Activated CD4-positive, alpha-beta memory T cell treated with anti-CD3 and anti-CD28 coated beads, Interleukin-2, amount 10 ng/mL, durations not matched to agents 7 days and 5 days (primary cell): ENCODE data around the gene KCMF1. TPM values are rescaled to one million over a fixed set of nuclear protein-coding genes. Genes with fewer than 3 reads are reported as not detected.
A peak's percentile ranks its signal among the peaks of the same experiment; 100 is the strongest.

ENCODE experiments used
- CTCF ChIA-PET: fragments of 350-600 bp; sonication (Branson Sonifier 250); formaldehyde crosslinking; loops from one replicate; lab custom pipeline; 2021; ENCODE audit warnings: antibody characterized with exemption, inconsistent platforms; lab: Charles Lee
- POLR2A ChIA-PET: fragments of 350-600 bp; sonication (Branson Sonifier 250); formaldehyde crosslinking; loops from one replicate; lab custom pipeline; 2021; ENCODE audit warnings: antibody characterized with exemption; lab: Charles Lee
- DNase-seq: peaks from one replicate; pipeline ENCODE4 v3.0.0-alpha.2; 2020
- H3K27ac Mint-ChIP-seq: one replicate; pipeline ENCODE4 v1.8.0; 2021; ENCODE audit warnings: mild to moderate bottlenecking, mixed read lengths
- H3K27me3 Mint-ChIP-seq: one replicate; pipeline ENCODE4 v1.8.0; 2021; ENCODE audit warnings: mixed read lengths
- H3K36me3 Mint-ChIP-seq: one replicate; pipeline ENCODE4 v1.8.0; 2021; ENCODE audit warnings: low read depth, mixed read lengths
- H3K4me1 Mint-ChIP-seq: one replicate; pipeline ENCODE4 v1.8.0; 2021; ENCODE audit warnings: mixed read lengths
- H3K4me3 Mint-ChIP-seq: one replicate; pipeline ENCODE4 v1.8.0; 2021; ENCODE audit warnings: mild to moderate bottlenecking, mixed read lengths
- H3K9me3 Mint-ChIP-seq: one replicate; pipeline ENCODE4 v1.8.0; 2021; ENCODE audit warnings: mixed read lengths
- total RNA-seq, 2 experiments: library from RNA; stranded (reverse); gene quantifications; one replicate each; pipeline ENCODE4 v1.2.3, GENCODE V29; 2021

KCMF1 gene
- 10 to 100 TPM; 87.0 to 92.9 TPM for total RNA-seq

GRCh38 chr2:84970868-84971509 is at the start of gene KCMF1:
Gene KCMF1, plus strand, starts transcription at chr2:84971161. Its CDS starts 291 bp downstream, at chr2:84971452.
- Mint-ChIP-seq H3K4me1 (peaks cover 47% of the 10 kb centered on the region), H3K27ac (peak within 1 kb of the TSS; percentile 100), H3K36me3 (peaks cover 49% of the 10 kb centered on the region), H3K4me3 (peak within 1 kb of the TSS; percentile 96), H3K9me3 (no peaks in the 10 kb centered on the region), H3K27me3 (no peaks in the 10 kb centered on the region)
- ChIA-PET POLR2A (interaction anchor here (0.9 to 7.7 kb wide), 17 partner anchors 8 to 383 kb away, joined by 3 to 351 read pairs (median 8); partner anchors contain the start of genes ELMOD3, RETSAT, TGOLN2 and TMSB10), CTCF (interaction anchor here (0.6 to 2.7 kb wide), 2 partner anchors 31 to 45 kb away, joined by 3 to 21 read pairs; no protein-coding TSS in a partner anchor)
- peak; percentile 76 for DNase-seq

DNA sequence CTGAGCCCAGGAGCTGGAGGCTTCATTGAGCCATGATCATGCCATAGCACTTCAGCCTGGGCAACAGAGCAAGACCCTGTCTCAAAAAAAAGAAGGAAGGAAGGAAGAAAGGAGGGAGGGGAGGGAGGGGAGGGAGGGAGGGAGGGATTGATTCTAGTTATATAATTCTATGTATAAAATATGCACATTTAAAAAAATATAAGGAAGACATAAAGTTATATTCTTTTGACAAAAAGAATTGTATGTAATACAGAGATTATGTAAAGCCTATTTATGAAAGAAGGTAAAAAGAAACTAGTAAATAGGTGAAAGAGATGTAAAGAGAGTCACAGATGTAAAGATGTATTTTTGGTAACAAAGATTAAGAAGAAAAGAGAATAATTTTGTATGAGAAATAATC is 48.0 kb upstream of the KCMF1 start:
- Mint-ChIP-seq H3K27ac (peak overlapping the region; percentile 33), H3K4me1 (peaks cover 57% of the 10 kb centered on the region), H3K36me3 (peaks cover 8% of the 10 kb centered on the region), H3K9me3 (no peaks in the 10 kb centered on the region), H3K4me3 (no peak overlapping the region), H3K27me3 (no peaks in the 10 kb centered on the region)
- POLR2A ChIA-PET, result interaction anchor here (1.7 to 9.3 kb wide), 3 partner anchors 10 to 16 kb away, joined by 5 to 210 read pairs (median 90); partner anchors contain the start of gene TMSB10
- no peak for DNase-seq
- CTCF ChIA-PET, result interaction anchor here (0.9 to 4.5 kb wide), 2 partner anchors 17 to 42 kb away, joined by 4 to 98 read pairs; partner anchors contain the start of gene TRABD2A

DNA sequence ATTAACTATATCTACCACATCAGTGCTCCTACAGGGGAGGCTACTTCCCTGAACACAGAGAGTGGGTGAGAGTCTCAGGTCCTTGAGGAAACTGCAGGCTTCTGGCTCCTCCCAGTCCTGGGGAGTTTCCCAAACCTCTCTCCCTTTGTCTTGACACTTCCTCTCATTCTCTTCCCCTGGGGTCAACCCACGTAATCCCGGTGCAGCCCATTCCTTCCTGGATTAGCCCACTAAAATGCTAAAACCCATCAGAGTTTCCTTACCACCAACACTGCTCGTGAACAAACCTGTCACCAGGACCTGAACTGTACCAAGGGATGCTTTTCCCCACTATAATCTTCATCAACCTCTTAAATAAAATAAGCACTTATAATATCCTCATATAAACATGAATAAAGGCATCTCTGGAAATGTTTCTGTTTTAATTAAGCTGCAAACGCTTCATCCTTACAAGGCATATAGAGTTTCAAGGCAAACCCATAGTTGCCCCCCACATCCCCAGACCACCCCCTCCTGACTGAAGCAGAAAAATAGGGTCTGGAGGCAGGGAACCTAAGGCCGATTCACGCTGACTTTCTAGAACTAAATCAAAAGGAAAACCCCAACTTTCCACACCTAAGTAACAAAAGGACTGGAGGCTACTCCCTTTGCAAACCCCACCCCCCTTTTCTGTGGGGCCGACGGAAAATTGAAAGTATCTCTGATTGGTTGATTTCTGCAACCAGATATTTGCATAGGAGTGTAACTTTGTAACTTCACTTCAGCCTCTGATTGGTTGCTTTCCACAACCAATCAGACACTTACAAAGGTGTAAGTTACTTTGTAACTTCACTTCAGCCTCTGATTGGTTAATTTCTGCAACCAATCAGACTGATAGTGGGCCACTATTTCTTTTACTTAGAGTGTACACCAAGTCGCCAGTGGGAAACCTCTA is 46.5 kb upstream of the KCMF1 start:
- peak; percentile 85 for DNase-seq
- peak overlapping the region; percentile 82 for H3K4me3 Mint-ChIP-seq
- H3K4me1 Mint-ChIP-seq, result peaks cover 47% of the 10 kb centered on the region
- POLR2A ChIA-PET, result interaction anchor here (1.5 to 9.3 kb wide), 13 partner anchors 12 to 465 kb away, joined by 5 to 210 read pairs (median 12); partner anchors contain the start of genes KCMF1, SUCLG1, TGOLN2 and TMSB10
- peak overlapping the region; percentile 78 for H3K27ac Mint-ChIP-seq
- H3K27me3 Mint-ChIP-seq, result no peaks in the 10 kb centered on the region
- peaks cover 6% of the 10 kb centered on the region for H3K36me3 Mint-ChIP-seq
- CTCF ChIA-PET, result interaction anchor here (0.6 to 4.5 kb wide), 29 partner anchors 7 to 465 kb away, joined by 3 to 105 read pairs (median 14); partner anchors contain the start of genes KCMF1, SUCLG1, TMSB10 and TRABD2A
- no peaks in the 10 kb centered on the region for H3K9me3 Mint-ChIP-seq

GRCh38 chr2:84925336-84925723 is 45.6 kb upstream of the KCMF1 start:
- no peak for DNase-seq
- CTCF ChIA-PET, result interaction anchor here (0.6 to 4.5 kb wide), 63 partner anchors 8 to 466 kb away, joined by 3 to 105 read pairs (median 8); partner anchors contain the start of genes DNAH6, KCMF1, SUCLG1 and TMSB10
- POLR2A ChIA-PET, result interaction anchor here (0.7 to 9.3 kb wide), 25 partner anchors 14 to 1270 kb away, joined by 3 to 210 read pairs (median 8); partner anchors contain the start of genes IMMT, KCMF1, SUCLG1 and TGOLN2
- peaks cover 43% of the 10 kb centered on the region for H3K4me1 Mint-ChIP-seq
- no peaks in the 10 kb centered on the region for H3K27me3 Mint-ChIP-seq
- H3K4me3 Mint-ChIP-seq, result peak overlapping the region; percentile 82
- H3K9me3 Mint-ChIP-seq, result no peaks in the 10 kb centered on the region
- H3K36me3 Mint-ChIP-seq, result peaks cover 5% of the 10 kb centered on the region
- H3K27ac Mint-ChIP-seq, result peak overlapping the region; percentile 78

DNA sequence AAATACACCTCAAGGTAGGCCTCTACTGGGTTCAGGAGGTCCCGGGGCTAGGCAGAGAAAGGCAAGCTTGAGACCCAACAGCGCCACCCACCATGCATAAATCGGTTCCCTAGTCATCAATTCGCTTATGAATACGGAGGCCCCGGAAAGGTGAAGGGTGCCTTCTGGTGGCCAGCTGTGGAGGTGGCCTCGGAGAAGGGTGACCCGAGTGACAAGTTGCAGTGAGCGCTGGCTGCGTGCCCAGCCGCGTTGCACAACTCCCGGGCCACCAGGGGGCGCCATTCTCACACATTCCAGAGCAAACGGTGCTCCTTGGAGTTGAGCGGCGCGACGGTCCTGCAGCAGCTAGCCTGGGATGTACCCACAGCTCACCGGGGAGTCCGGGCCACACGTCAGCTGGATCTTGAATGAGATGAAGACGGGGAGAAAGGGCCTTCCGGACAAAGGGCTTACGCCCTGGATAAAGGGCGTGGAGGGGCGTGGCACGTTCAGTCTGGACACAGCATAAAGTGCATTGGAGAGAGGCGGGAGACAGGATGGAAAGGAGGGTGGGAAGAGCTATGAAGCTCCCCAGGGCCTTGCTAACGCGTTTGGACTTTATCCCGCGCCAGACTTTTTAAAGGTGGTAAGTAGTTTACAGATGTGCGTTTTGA is 45.1 kb upstream of the KCMF1 start:
- Mint-ChIP-seq H3K27me3 (no peaks in the 10 kb centered on the region), H3K4me1 (peaks cover 43% of the 10 kb centered on the region), H3K27ac (peak overlapping the region; percentile 78), H3K9me3 (no peaks in the 10 kb centered on the region), H3K36me3 (peaks cover 5% of the 10 kb centered on the region), H3K4me3 (peak overlapping the region; percentile 82)
- DNase-seq, result peak; percentile 99
- CTCF ChIA-PET, result interaction anchor here (0.5 to 4.5 kb wide), 77 partner anchors 8 to 624 kb away, joined by 3 to 105 read pairs (median 5); partner anchors contain the start of genes DNAH6, KCMF1, SUCLG1 and TMSB10
- POLR2A ChIA-PET, result interaction anchor here (0.6 to 9.3 kb wide), 30 partner anchors 13 to 1270 kb away, joined by 3 to 210 read pairs (median 6); partner anchors contain the start of genes IMMT, KCMF1, SUCLG1 and TGOLN2

GRCh38 chr2:84927275-84927627 is 43.7 kb upstream of the KCMF1 start:
- Mint-ChIP-seq H3K4me3 (peak overlapping the region; percentile 82), H3K27me3 (no peaks in the 10 kb centered on the region), H3K27ac (peak overlapping the region; percentile 78), H3K36me3 (peaks cover 11% of the 10 kb centered on the region), H3K9me3 (peaks cover under 1% of the 10 kb centered on the region), H3K4me1 (peaks cover 52% of the 10 kb centered on the region)
- ChIA-PET CTCF (interaction anchor here (2.4 kb wide), 6 partner anchors 10 to 76 kb away, joined by 14 to 93 read pairs (median 21); no protein-coding TSS in a partner anchor), POLR2A (interaction anchor here (2.4 to 9.3 kb wide), 4 partner anchors 12 to 145 kb away, joined by 14 to 210 read pairs (median 80); partner anchors contain the start of genes KCMF1 and TMSB10)
- DNase-seq, result no peak

- ChIA-PET CTCF (interaction anchor here (1.2 to 2.1 kb wide), 2 partner anchors 25 to 87 kb away, joined by 3 to 6 read pairs; no protein-coding TSS in a partner anchor), POLR2A (interaction anchor here (1.1 to 2.5 kb wide), 4 partner anchors 9 to 38 kb away, joined by 5 to 15 read pairs (median 8); no protein-coding TSS in a partner anchor)
- no peak for DNase-seq
- peaks cover 2% of the 10 kb centered on the region for H3K9me3 Mint-ChIP-seq
- H3K27me3 Mint-ChIP-seq, result no peaks in the 10 kb centered on the region
- no peak overlapping the region for H3K4me3 Mint-ChIP-seq
- H3K4me1 Mint-ChIP-seq, result peaks cover 37% of the 10 kb centered on the region
- no peak overlapping the region for H3K27ac Mint-ChIP-seq
- peaks cover 12% of the 10 kb centered on the region for H3K36me3 Mint-ChIP-seq
Measured at GRCh38 chr2:84931384-84931821, 39.6 kb upstream of the KCMF1 start.

- DNase-seq, result peak; percentile 59
- Mint-ChIP-seq H3K9me3 (no peaks in the 10 kb centered on the region), H3K4me1 (peaks cover 48% of the 10 kb centered on the region), H3K27me3 (no peaks in the 10 kb centered on the region), H3K4me3 (peak overlapping the region; percentile 72), H3K36me3 (peaks cover 5% of the 10 kb centered on the region), H3K27ac (peak overlapping the region; percentile 98)
- CTCF ChIA-PET, result interaction anchor here (0.7 to 5.6 kb wide), 6 partner anchors 10 to 56 kb away, joined by 3 to 93 read pairs (median 6); no protein-coding TSS in a partner anchor
- POLR2A ChIA-PET, result interaction anchor here (0.7 to 12.0 kb wide), 21 partner anchors 8 to 389 kb away, joined by 3 to 351 read pairs (median 9); partner anchors contain the start of genes KCMF1, TGOLN2, TMSB10 and TRABD2A
Measured at GRCh38 chr2:84938194-84938879, 32.6 kb upstream of the KCMF1 start.

- Mint-ChIP-seq H3K27me3 (no peaks in the 10 kb centered on the region), H3K36me3 (peaks cover 12% of the 10 kb centered on the region), H3K4me1 (peaks cover 53% of the 10 kb centered on the region), H3K27ac (peak overlapping the region; percentile 98), H3K9me3 (no peaks in the 10 kb centered on the region), H3K4me3 (peak overlapping the region; percentile 72)
- peak; percentile 87 for DNase-seq
- POLR2A ChIA-PET, result interaction anchor here (0.6 to 12.0 kb wide), 31 partner anchors 9 to 628 kb away, joined by 3 to 351 read pairs (median 6); partner anchors contain the start of genes KCMF1, MAT2A, TGOLN2 and TMSB10
- CTCF ChIA-PET, result interaction anchor here (0.6 to 5.6 kb wide), 13 partner anchors 11 to 361 kb away, joined by 3 to 93 read pairs (median 4); partner anchors contain the start of gene KCMF1
Measured at GRCh38 chr2:84939426-84940087, 31.4 kb upstream of the KCMF1 start.

- ChIA-PET CTCF (interaction anchor here (0.6 to 5.6 kb wide), 13 partner anchors 11 to 360 kb away, joined by 3 to 93 read pairs (median 4); partner anchors contain the start of gene KCMF1), POLR2A (interaction anchor here (0.6 to 12.0 kb wide), 30 partner anchors 9 to 628 kb away, joined by 3 to 351 read pairs (median 6); partner anchors contain the start of genes KCMF1, MAT2A, TGOLN2 and TMSB10)
- no peaks in the 10 kb centered on the region for H3K27me3 Mint-ChIP-seq
- no peak for DNase-seq
- peak overlapping the region; percentile 72 for H3K4me3 Mint-ChIP-seq
- peaks cover 17% of the 10 kb centered on the region for H3K36me3 Mint-ChIP-seq
- H3K4me1 Mint-ChIP-seq, result peaks cover 58% of the 10 kb centered on the region
- H3K9me3 Mint-ChIP-seq, result no peaks in the 10 kb centered on the region
- H3K27ac Mint-ChIP-seq, result peak overlapping the region; percentile 98
Measured at GRCh38 chr2:84940088-84940470, 30.9 kb upstream of the KCMF1 start.
